IMR-90 (cell line): Measurements from ENCODE around the gene FAM83B. TPM values are rescaled to one million over a fixed set of nuclear protein-coding genes. Genes with fewer than 3 reads are reported as not detected.

Source experiments
- ATAC-seq: fragments of 200-7000 bp; cut with Tn5 transposase; 2 replicates; pipeline ENCODE4 v1.9.1; 2020; ENCODE audit warnings: low read depth, mild to moderate bottlenecking, moderate library complexity
- BruUV-seq: library from RNA; stranded (reverse); fragments of 400-500 nt; replicated peaks from 2 replicates; lab custom pipeline; 2021; lab: Mats Ljungman, UMichigan
- CTCF ChIA-PET: fragments of 300-600 bp; formaldehyde crosslinking; extraction: SDS; loops from one replicate; lab custom pipeline; 2021; ENCODE audit warnings: antibody characterized with exemption; lab: Yijun Ruan, JAX
- POLR2A ChIA-PET: fragments of 300-600 bp; sonication (Branson Sonifier 250); formaldehyde crosslinking; loops from one replicate; lab custom pipeline; 2022; ENCODE audit warnings: antibody characterized with exemption; ENCODE audit not compliant: unreplicated experiment; lab: Charles Lee
- DNase-seq: peaks from one replicate; pipeline ENCODE4 v3.0.0; 2013
- H2AFZ ChIP-seq: replicated peaks from 2 replicates; pipeline ENCODE3; 2013; ENCODE audit warnings: low read length, mild to moderate bottlenecking; ENCODE audit not compliant: poor library complexity
- H2AK5ac ChIP-seq: 2 replicates; pipeline ENCODE4 v1.6.1; 2013; ENCODE audit warnings: low read depth, low read length, inconsistent platforms
- H2AK9ac ChIP-seq: replicated peaks from 2 replicates; pipeline ENCODE3; 2013; ENCODE audit warnings: mild to moderate bottlenecking, low read depth, low read length, moderate library complexity; ENCODE audit not compliant: poor library complexity
- H2BK120ac ChIP-seq: 2 replicates; pipeline ENCODE4 v1.6.1; 2013; ENCODE audit warnings: low read depth, low read length, inconsistent platforms
- H2BK15ac ChIP-seq: 3 replicates; pipeline ENCODE4 v1.6.1; 2013; ENCODE audit warnings: low read depth, low read length, inconsistent platforms
- H2BK20ac ChIP-seq: 2 replicates; pipeline ENCODE4 v1.6.1; 2013; ENCODE audit warnings: low read depth, mild to moderate bottlenecking, inconsistent platforms, low read length, moderate library complexity
- H2BK5ac ChIP-seq: 2 replicates; pipeline ENCODE4 v1.6.1; 2013; ENCODE audit warnings: mild to moderate bottlenecking, low read depth, low read length, inconsistent platforms; ENCODE audit not compliant: poor library complexity, severe bottlenecking
- H3K14ac ChIP-seq: replicated peaks from 2 replicates; pipeline ENCODE4 v1.6.1; 2013; ENCODE audit warnings: low read depth, low read length, inconsistent platforms
- H3K18ac ChIP-seq: 2 replicates; pipeline ENCODE4 v1.6.1; 2013; ENCODE audit warnings: low read depth, low read length, control low read depth
- H3K23ac ChIP-seq: 2 replicates; pipeline ENCODE4 v1.6.1; 2013; ENCODE audit warnings: low read depth, low read length, inconsistent platforms
- H3K27ac ChIP-seq: 2 replicates; pipeline ENCODE4 v1.5.1; 2013; ENCODE audit warnings: mild to moderate bottlenecking, control low read depth, low read length; ENCODE audit not compliant: insufficient read depth
- H3K27me3 ChIP-seq: 2 replicates; pipeline ENCODE4 v1.6.1; 2013; ENCODE audit warnings: low read length; ENCODE audit not compliant: control insufficient read depth, insufficient read depth
- H3K36me3 ChIP-seq: 2 replicates; pipeline ENCODE4 v1.6.1; 2013; ENCODE audit warnings: low read length, mixed read lengths; ENCODE audit not compliant: control insufficient read depth, insufficient read depth
- H3K4ac ChIP-seq: 2 replicates; pipeline ENCODE4 v1.6.1; 2013; ENCODE audit warnings: low read depth, low read length, inconsistent platforms
- H3K4me1 ChIP-seq: 2 replicates; pipeline ENCODE4 v1.6.1; 2013; ENCODE audit warnings: low read length, mixed read lengths; ENCODE audit not compliant: control insufficient read depth, insufficient read depth
- H3K4me2 ChIP-seq: 2 replicates; pipeline ENCODE4 v1.6.1; 2013; ENCODE audit warnings: low read depth, mild to moderate bottlenecking, control low read depth, low read length, moderate library complexity
- H3K4me3 ChIP-seq: 2 replicates; pipeline ENCODE4 v1.5.1; 2013; ENCODE audit warnings: low read depth, mild to moderate bottlenecking, control low read depth, low read length, moderate library complexity; ENCODE audit not compliant: insufficient read depth
- H3K56ac ChIP-seq: 2 replicates; pipeline ENCODE4 v1.6.1; 2013; ENCODE audit warnings: low read length, inconsistent platforms; ENCODE audit not compliant: insufficient read depth; ENCODE audit errors: extremely low read depth
- H3K79me1 ChIP-seq, 2 experiments: 2 replicates each; pipeline ENCODE4 v1.6.1; 2013; ENCODE audit warnings: low read length in 2 of 2, inconsistent platforms in 1 of 2, low read depth in 1 of 2
- H3K9ac ChIP-seq: 2 replicates; pipeline ENCODE4 v1.6.1; 2013; ENCODE audit warnings: low read depth, low read length, control low read depth
- H3K9me1 ChIP-seq: 2 replicates; pipeline ENCODE4 v1.6.1; 2013; ENCODE audit warnings: low read length, inconsistent platforms; ENCODE audit not compliant: insufficient read depth
- H3K9me3 ChIP-seq: 2 replicates; pipeline ENCODE4 v1.6.1; 2013; ENCODE audit warnings: low read length; ENCODE audit not compliant: control insufficient read depth, insufficient read depth
- H4K20me1 ChIP-seq: 2 replicates; pipeline ENCODE4 v1.6.1; 2013; ENCODE audit warnings: low read length, inconsistent platforms; ENCODE audit not compliant: insufficient read depth
- H4K5ac ChIP-seq: 2 replicates; pipeline ENCODE4 v1.6.1; 2013; ENCODE audit warnings: mild to moderate bottlenecking, low read depth, low read length, control low read depth
- H4K8ac ChIP-seq, 2 experiments: 2 replicates each; pipeline ENCODE4 v1.6.1; 2013; ENCODE audit warnings: low read depth in 2 of 2, low read length in 2 of 2, control low read depth in 1 of 2, inconsistent platforms in 1 of 2
- H4K91ac ChIP-seq: 2 replicates; pipeline ENCODE4 v1.6.1; 2013; ENCODE audit warnings: low read depth, low read length, inconsistent platforms; ENCODE audit not compliant: insufficient read depth
- BHLHE40 ChIP-seq: fragments of 150-350 bp; IDR thresholded peaks from 2 replicates; pipeline ENCODE4 v1.6.1; 2016; ENCODE audit warnings: mild to moderate bottlenecking, low read depth, low read length
- CEBPB ChIP-seq: IDR thresholded peaks from 2 replicates; pipeline ENCODE4 v1.6.1; 2012; ENCODE audit warnings: low read depth, low read length, improper control_type of control experiment
- CHD1 ChIP-seq: IDR thresholded peaks from 2 replicates; pipeline ENCODE4 v1.6.1; 2012; ENCODE audit warnings: low read depth, low read length, improper control_type of control experiment
- CTCF ChIP-seq: conservative IDR thresholded peaks from 2 replicates; pipeline ENCODE4 v1.5.1; 2012; ENCODE audit warnings: mild to moderate bottlenecking, low read depth, low read length, improper control_type of control experiment
- ELK1 ChIP-seq: fragments of 150-350 bp; IDR thresholded peaks from 2 replicates; pipeline ENCODE4 v1.6.1; 2016; ENCODE audit warnings: low read depth, mild to moderate bottlenecking, low read length, moderate library complexity, borderline replicate concordance
- FOS ChIP-seq: fragments of 150-350 bp; IDR thresholded peaks from 2 replicates; pipeline ENCODE4 v1.6.1; 2016; ENCODE audit warnings: low read depth, low read length
- MAFK ChIP-seq: IDR thresholded peaks from 2 replicates; pipeline ENCODE4 v1.6.1; 2012; ENCODE audit warnings: low read depth, low read length, improper control_type of control experiment
- MAZ ChIP-seq: IDR thresholded peaks from 2 replicates; pipeline ENCODE4 v1.6.1; 2012; ENCODE audit warnings: low read depth, mild to moderate bottlenecking, low read length, improper control_type of control experiment, moderate library complexity, borderline replicate concordance
- MXI1 ChIP-seq: IDR thresholded peaks from 2 replicates; pipeline ENCODE4 v1.6.1; 2012; ENCODE audit warnings: low read depth, mild to moderate bottlenecking, low read length, moderate library complexity, borderline replicate concordance
- NFE2L2 ChIP-seq: fragments of 150-350 bp; IDR thresholded peaks from 2 replicates; pipeline ENCODE4 v1.6.1; 2016; ENCODE audit warnings: low read depth, mild to moderate bottlenecking, low read length
- POLR2A ChIP-seq: IDR thresholded peaks from 2 replicates; pipeline ENCODE4 v1.6.1; 2012; ENCODE audit warnings: mild to moderate bottlenecking, low read depth, low read length
- RAD21 ChIP-seq: IDR thresholded peaks from 2 replicates; pipeline ENCODE4 v1.6.1; 2012; ENCODE audit warnings: low read length, improper control_type of control experiment
- RCOR1 ChIP-seq: IDR thresholded peaks from 2 replicates; pipeline ENCODE4 v1.6.1; 2012; ENCODE audit warnings: mild to moderate bottlenecking, low read length, improper control_type of control experiment; ENCODE audit not compliant: insufficient replicate concordance
- RFX5 ChIP-seq: IDR thresholded peaks from 2 replicates; pipeline ENCODE4 v1.8.0; 2012; ENCODE audit warnings: low read depth, mild to moderate bottlenecking, low read length, moderate library complexity
- SMC3 ChIP-seq: fragments of 150-350 bp; IDR thresholded peaks from 2 replicates; pipeline ENCODE4 v1.6.1; 2016; ENCODE audit warnings: low read depth, mild to moderate bottlenecking, antibody characterized with exemption, low read length, moderate library complexity
- WGBS, 2 experiments: methylation state at CpG; one replicate each; pipeline versions ENCODE4 v1.1.5 to v1.1.7; 2013; ENCODE audit warnings: missing lambda C conversion rate in 2 of 2; ENCODE audit not compliant: insufficient read length in 1 of 2; ENCODE audit errors: extremely low coverage in 2 of 2; 5-methylcytosine and 5-hydroxymethylcytosine counted together
- dilution Hi-C: fragments of 300-500 bp; cut with HindIII; formaldehyde crosslinking; loops from one replicate; pipeline ENCODE4 v1.14.3; 2018; ENCODE audit warnings: low sequenced_read_pairs; ENCODE audit not compliant: unreplicated experiment
- in situ Hi-C: fragments of 300-500 bp; cut with MboI; formaldehyde crosslinking; loops from 3 replicates; pipeline ENCODE4 v1.14.3; 2019; ENCODE audit warnings: low sequenced_read_pairs, inconsistent platforms, mixed read lengths
- intact Hi-C: fragments of 100-400 bp; cut with micrococcal nuclease; formaldehyde crosslinking; loops from 2 replicates; pipeline ENCODE4 v1.10.0; 2022
- polyA plus RNA-seq, 3 experiments: library from polyadenylated mRNA; depleted of rRNA; stranded (reverse); fragments of >200 nt; gene quantifications; 2 replicates each; pipeline ENCODE4 v1.2.3, GENCODE V29; 2012; ENCODE audit warnings: low replicate concordance in 1 of 3
- total RNA-seq: library from RNA; depleted of rRNA; stranded (reverse); fragments of >200 nt; gene quantifications from 2 replicates; pipeline ENCODE4 v1.2.3, GENCODE V29; 2012
- TF ChIP-seq, protein P1 (sequence below): fragments of 150-350 bp; IDR thresholded peaks from 2 replicates; pipeline ENCODE4 v1.6.1; 2017; ENCODE audit warnings: mild to moderate bottlenecking, antibody characterized with exemption, low read length, low read depth

The FAM83B gene
- total and polyA plus RNA-seq, 2 of the 4 experiments (the other 2 are of a cell fraction), result 0.02 to 0.18 TPM

DNA sequence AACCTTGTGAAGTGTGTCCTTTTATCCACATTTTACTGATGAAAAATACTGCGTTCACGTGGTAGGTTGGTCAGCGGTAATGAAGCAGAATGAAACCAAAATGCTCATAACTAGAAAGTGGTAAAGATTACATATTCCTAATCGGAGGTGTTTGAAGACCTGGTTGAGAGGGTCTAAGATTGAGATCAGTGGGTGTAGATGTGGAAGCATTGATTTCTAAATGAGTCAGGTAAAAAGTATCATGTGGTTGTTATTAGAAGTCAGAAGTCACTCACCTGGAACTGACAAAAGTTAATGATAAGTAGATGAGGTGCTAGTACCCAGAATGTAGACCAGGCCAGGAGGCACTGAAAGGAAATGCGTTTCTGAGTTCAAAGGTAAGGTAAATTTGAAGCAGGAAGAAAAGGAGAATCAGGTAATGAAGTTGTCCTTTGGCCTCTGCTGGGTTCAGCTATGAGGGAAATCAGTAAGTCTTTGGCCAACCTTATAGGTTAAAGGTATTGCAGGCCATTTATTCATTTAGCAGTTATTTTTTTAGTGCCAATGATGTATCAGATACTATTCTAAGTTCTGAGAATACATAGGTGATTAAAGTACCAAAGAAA lies 31.2 kb downstream of the FAM83B start:
- Histone ChIP-seq H2BK15ac (no peak overlapping the region), H3K4me1 (no peaks in the 10 kb centered on the region), H3K36me3 (no peaks in the 10 kb centered on the region), H4K5ac (no peak overlapping the region), H4K20me1 (no peaks in the 10 kb centered on the region), H4K91ac (no peak overlapping the region), H3K79me1 (no peaks in the 10 kb centered on the region), H3K23ac (no peak overlapping the region), H2AK5ac (no peak overlapping the region), H2BK20ac (no peak overlapping the region), H3K9me3 (no peaks in the 10 kb centered on the region), H3K4ac (no peak overlapping the region), H3K4me3 (no peak overlapping the region), H2AK9ac (no peak overlapping the region), H2BK120ac (no peak overlapping the region), H3K18ac (no peak overlapping the region), H3K27ac (no peak overlapping the region), H4K8ac (no peak overlapping the region), H2AFZ (no peak overlapping the region), H2BK5ac (no peak overlapping the region), H3K9me1 (no peaks in the 10 kb centered on the region), H3K14ac (no peak overlapping the region), H3K56ac (no peak overlapping the region), H3K4me2 (no peak overlapping the region), H3K9ac (no peak overlapping the region), H3K27me3 (no peaks in the 10 kb centered on the region)
- ATAC-seq (no peak), DNase-seq (no peak)
- intact Hi-C loops, result no loop called here
- TF ChIP-seq FOS, result no peak
- TF ChIP-seq CEBPB, result no peak
- TF ChIP-seq BHLHE40, result no peak
- TF ChIP-seq CTCF, result no peak
- TF ChIP-seq SMC3, result no peak
- TF ChIP-seq MAZ, result no peak
- no peak for TF ChIP-seq NFE2L2
- TF ChIP-seq CHD1, result no peak
- TF ChIP-seq RAD21, result no peak
- no peak for TF ChIP-seq RFX5
- TF ChIP-seq, protein P1, sequence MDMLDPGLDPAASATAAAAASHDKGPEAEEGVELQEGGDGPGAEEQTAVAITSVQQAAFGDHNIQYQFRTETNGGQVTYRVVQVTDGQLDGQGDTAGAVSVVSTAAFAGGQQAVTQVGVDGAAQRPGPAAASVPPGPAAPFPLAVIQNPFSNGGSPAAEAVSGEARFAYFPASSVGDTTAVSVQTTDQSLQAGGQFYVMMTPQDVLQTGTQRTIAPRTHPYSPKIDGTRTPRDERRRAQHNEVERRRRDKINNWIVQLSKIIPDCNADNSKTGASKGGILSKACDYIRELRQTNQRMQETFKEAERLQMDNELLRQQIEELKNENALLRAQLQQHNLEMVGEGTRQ, result no peak
- no peak for TF ChIP-seq MAFK
- no peak for TF ChIP-seq RCOR1
- TF ChIP-seq ELK1, result no peak
- no peak for TF ChIP-seq POLR2A
- TF ChIP-seq MXI1, result no peak
- 80% methylated on average over 1 of the region's 5 CpGs; no CpG with 5 or more reads in 1 of the 2 experiments for WGBS, 2 experiments
- ChIA-PET POLR2A (no interaction called here), CTCF (interaction anchor here (0.6 kb wide), 1 partner anchor 97 kb away, joined by 4 read pairs; no protein-coding TSS in a partner anchor)
- BruUV-seq, result no TSS peak
- in situ Hi-C loops, result no loop called here
- dilution Hi-C loops, result no loop called here
